ENCODE measurements around the gene AATK. TPM values are rescaled to one million over a fixed set of nuclear protein-coding genes. Genes with fewer than 3 reads are reported as not detected.

Gene AATK
- total and polyA plus RNA-seq, 2 of the 4 experiments (the other 2 are of a cell fraction): under 0.01 to 0.21 TPM

DNA sequence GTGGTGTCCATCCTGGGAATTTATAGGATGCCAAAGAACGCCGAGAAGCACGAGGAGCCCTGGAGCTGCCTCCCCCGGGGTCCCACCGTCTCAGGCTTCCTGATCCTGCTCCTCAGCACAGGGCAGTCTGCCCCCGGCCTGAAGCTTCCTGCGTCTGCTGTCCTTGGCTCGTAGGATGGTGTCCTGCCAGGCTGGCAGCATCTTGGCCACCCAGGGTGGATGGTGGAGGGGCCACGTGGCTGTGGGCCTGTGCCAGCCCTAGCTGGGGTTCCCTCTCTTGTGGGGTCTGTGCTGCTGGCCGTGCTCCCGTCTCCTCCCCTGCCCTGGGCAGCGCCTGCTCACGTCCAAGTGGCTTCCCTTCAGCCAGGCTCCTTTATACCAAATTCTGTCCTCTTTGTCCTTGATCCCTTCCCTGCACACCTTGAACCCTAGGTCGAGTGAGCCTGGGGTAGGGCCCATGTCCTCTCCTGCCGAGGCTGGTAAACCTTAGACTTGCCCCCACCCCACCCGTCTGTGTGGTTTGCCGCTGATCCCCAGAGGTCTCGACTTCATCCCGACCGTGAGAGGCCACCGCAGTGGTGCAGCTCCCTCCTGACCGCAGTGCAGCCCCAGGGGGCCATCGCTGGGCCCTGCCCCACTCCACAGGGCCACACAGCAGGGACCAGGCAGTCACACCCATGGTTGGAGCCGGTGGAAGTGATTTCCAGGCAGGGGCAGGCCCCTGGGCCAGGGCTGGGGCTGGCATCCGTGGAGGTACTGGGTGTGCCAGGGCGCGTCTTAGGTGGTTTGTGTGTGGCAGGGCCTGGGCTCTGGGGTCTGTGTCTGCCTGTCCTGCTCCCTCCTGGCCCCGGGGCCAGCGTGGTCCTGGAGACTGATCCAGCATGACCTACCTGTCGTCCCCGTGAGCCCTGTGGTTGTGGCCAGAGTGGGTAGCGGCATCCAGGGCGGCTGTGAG, 84.5 kb downstream of the AATK start:
- no peak overlapping the region for H3K14ac ChIP-seq (replicated peaks; ENCODE audit: low read depth, low read length)
- no peaks in the 10 kb centered on the region for H3K27me3 ChIP-seq (ENCODE audit: control insufficient read depth, insufficient read depth, low read length)
- H2BK120ac ChIP-seq (ENCODE audit: low read depth, low read length): no peak overlapping the region
- no peak overlapping the region for H2AK9ac ChIP-seq (replicated peaks; ENCODE audit: low read depth, low read length, poor library complexity)
- no peaks in the 10 kb centered on the region for H3K9me3 ChIP-seq (ENCODE audit: control insufficient read depth, insufficient read depth, low read length)
- H2BK15ac ChIP-seq (ENCODE audit: low read depth, low read length): no peak overlapping the region
- H4K91ac ChIP-seq (ENCODE audit: insufficient read depth, low read depth, low read length): no peak overlapping the region
- no peaks in the 10 kb centered on the region for H3K9me1 ChIP-seq (ENCODE audit: insufficient read depth, low read length)
- no peak overlapping the region for H4K5ac ChIP-seq (ENCODE audit: low read depth, low read length)
- H3K23ac ChIP-seq (ENCODE audit: low read depth, low read length): no peak overlapping the region
- H3K4me3 ChIP-seq (ENCODE audit: insufficient read depth, low read depth, low read length): no peak overlapping the region
- H3K79me1 ChIP-seq (ENCODE audit: low read depth in 1 of 2, low read length in 2 of 2): 0 out of 4 replicates have a peak, but pooled peaks cover 0 to 3% of the 10 kb centered on the region in 2 experiments
- CTCF ChIA-PET: interaction anchor here (1.5 kb wide), 1 partner anchor 10 kb away, joined by 3 read pairs; no protein-coding TSS in a partner anchor
- DNase-seq (no peak), ATAC-seq (ENCODE audit: low read depth) (no peak)
- intact Hi-C loops (cut with micrococcal nuclease) (no loop called here), in situ Hi-C loops (cut with MboI; ENCODE audit: low sequenced_read_pairs) (no loop called here), dilution Hi-C loops (cut with HindIII; ENCODE audit: low sequenced_read_pairs, unreplicated experiment) (no loop called here)
- no peak overlapping the region for H3K56ac ChIP-seq (ENCODE audit: extremely low read depth, insufficient read depth, low read length)
- peaks cover 6% of the 10 kb centered on the region; the same call in 1 of the 2 replicates for H3K36me3 ChIP-seq (ENCODE audit: control insufficient read depth, insufficient read depth, low read length)
- WGBS, 2 experiments (ENCODE audit: extremely low coverage in 2 of 2, insufficient read length in 1 of 2): 88% methylated on average over 13 of the region's 33 CpGs; no CpG with 5 or more reads in 1 of the 2 experiments
- H2AK5ac ChIP-seq (ENCODE audit: low read depth, low read length): no peak overlapping the region
- no peak overlapping the region for H3K27ac ChIP-seq (ENCODE audit: insufficient read depth, low read length)
- no peak overlapping the region for H3K4ac ChIP-seq (ENCODE audit: low read depth, low read length)
- H2BK20ac ChIP-seq (ENCODE audit: low read depth, low read length): no peak overlapping the region
- POLR2A ChIA-PET (ENCODE audit: unreplicated experiment): no interaction called here
- H3K4me2 ChIP-seq (ENCODE audit: low read depth, low read length): no peak overlapping the region
- BruUV-seq (replicated peaks): no TSS peak
- no peak overlapping the region for H3K18ac ChIP-seq (ENCODE audit: low read depth, low read length)
- H4K20me1 ChIP-seq (ENCODE audit: insufficient read depth, low read length): no peaks in the 10 kb centered on the region; the same call in 1 of the 2 replicates
- no peak overlapping the region for H3K9ac ChIP-seq (ENCODE audit: low read depth, low read length)
- no peak overlapping the region for H2BK5ac ChIP-seq (ENCODE audit: low read depth, low read length, poor library complexity, severe bottlenecking)
- H3K4me1 ChIP-seq (ENCODE audit: control insufficient read depth, insufficient read depth, low read length): no peaks in the 10 kb centered on the region
- no peak overlapping the region for H2AFZ ChIP-seq (replicated peaks; ENCODE audit: low read length, poor library complexity)
- no peak overlapping the region for H4K8ac ChIP-seq (ENCODE audit: low read depth in 2 of 2, low read length in 2 of 2)
- TF ChIP-seq CTCF (conservative IDR thresholded peaks at IDR 0.05; ENCODE audit: low read depth, low read length) (no peak), SMC3 (IDR thresholded peaks at IDR 0.05; ENCODE audit: low read depth, low read length) (no peak), POLR2A (IDR thresholded peaks at IDR 0.05; ENCODE audit: low read depth, low read length) (no peak), RAD21 (IDR thresholded peaks at IDR 0.05; ENCODE audit: low read length) (no peak), MAZ (IDR thresholded peaks at IDR 0.05; ENCODE audit: borderline replicate concordance, low read depth, low read length) (no peak), NFE2L2 (IDR thresholded peaks at IDR 0.05; ENCODE audit: low read depth, low read length) (no peak), USF2 (IDR thresholded peaks at IDR 0.05; ENCODE audit: low read depth, low read length) (no peak), RFX5 (IDR thresholded peaks at IDR 0.05; ENCODE audit: low read depth, low read length) (no peak), FOS (IDR thresholded peaks at IDR 0.05; ENCODE audit: low read depth, low read length) (no peak), MAFK (IDR thresholded peaks at IDR 0.05; ENCODE audit: low read depth, low read length) (no peak), CEBPB (IDR thresholded peaks at IDR 0.05; ENCODE audit: low read depth, low read length) (no peak), CHD1 (IDR thresholded peaks at IDR 0.05; ENCODE audit: low read depth, low read length) (no peak), MXI1 (IDR thresholded peaks at IDR 0.05; ENCODE audit: borderline replicate concordance, low read depth, low read length) (no peak), BHLHE40 (IDR thresholded peaks at IDR 0.05; ENCODE audit: low read depth, low read length) (no peak), RCOR1 (IDR thresholded peaks at IDR 0.05; ENCODE audit: insufficient replicate concordance, low read length) (no peak)

Measured in IMR-90 (cell line).